NCI-H82 (cell line): Measurements from ENCODE around the gene TNFRSF8.
"Not testable (repeated sequence)": the region's sequence is repeated elsewhere in the genome, so short reads cannot be mapped to it uniquely, and the experiment has no call there.

Experiments used
- DNase-seq: peaks from one replicate; lab custom pipeline; 2025; lab: John Stamatoyannopoulos, UW

TNFRSF8 gene

GRCh38 chr1:12063141-12064072 is at the start of gene TNFRSF8:
TSS of gene TNFRSF8 (plus strand) at chr1:12063303. CDS start at chr1:12063599, 296 bp downstream.
- peak; percentile 33 for DNase-seq

GRCh38 chr1:12014141-12014991 is 48.7 kb upstream of the TNFRSF8 start:
- peak; percentile 41 for DNase-seq

- DNase-seq = no peak
Measured at GRCh38 chr1:12015001-12015491, 48.1 kb upstream of the TNFRSF8 start.

GRCh38 chr1:12015499-12015898 is 47.6 kb upstream of the TNFRSF8 start:
- DNase-seq = no peak

GRCh38 chr1:12016182-12016581 is 46.9 kb upstream of the TNFRSF8 start:
- DNase-seq = no peak

GRCh38 chr1:12019858-12020509 is 43.1 kb upstream of the TNFRSF8 start:
- peak; percentile 48 for DNase-seq

- no peak for DNase-seq
Measured at GRCh38 chr1:12021616-12022015, 41.5 kb upstream of the TNFRSF8 start.

GRCh38 chr1:12022036-12022435 is 41.1 kb upstream of the TNFRSF8 start:
- DNase-seq = no peak

- no peak for DNase-seq
Measured at GRCh38 chr1:12026586-12026985, 36.5 kb upstream of the TNFRSF8 start.

GRCh38 chr1:12028248-12028647 is 34.9 kb upstream of the TNFRSF8 start:
- no peak for DNase-seq

- no peak for DNase-seq
Measured at GRCh38 chr1:12028957-12029511, 34.1 kb upstream of the TNFRSF8 start.

- DNase-seq = no peak
Measured at GRCh38 chr1:12029720-12030339, 33.3 kb upstream of the TNFRSF8 start.

- DNase-seq = peak; percentile 68
Measured at GRCh38 chr1:12031039-12031980, 31.8 kb upstream of the TNFRSF8 start.

- DNase-seq = no peak
Measured at GRCh38 chr1:12032161-12032621, 30.9 kb upstream of the TNFRSF8 start.

GRCh38 chr1:12033441-12033840 is 29.7 kb upstream of the TNFRSF8 start:
- DNase-seq = not testable (repeated sequence)

GRCh38 chr1:12034381-12034801 is 28.7 kb upstream of the TNFRSF8 start:
- DNase-seq = no peak

GRCh38 chr1:12035312-12035711 is 27.8 kb upstream of the TNFRSF8 start:
- DNase-seq = no peak

GRCh38 chr1:12037486-12038355 is 25.4 kb upstream of the TNFRSF8 start:
- DNase-seq = no peak
